Measurements from ENCODE around the gene RIN3. TPM values are rescaled to one million over a fixed set of nuclear protein-coding genes. Genes with fewer than 3 reads are reported as not detected.

Gene RIN3
- total RNA-seq, 6 experiments from 2014 or later = 10.7 to 20.4 (median 18.9) TPM

GRCh38 chr14:92482621-92483319, 30.8 kb upstream of the RIN3 start:
- H3K27ac ChIP-seq = no peak overlapping the region

GRCh38 chr14:92484132-92484823, 29.3 kb upstream of the RIN3 start:
- no peaks in the 10 kb centered on the region for H3K27me3 ChIP-seq
- H3K9me3 ChIP-seq = no peaks in the 10 kb centered on the region
- ATAC-seq = no peak
- DNase-seq = peak in 1 of 3 donors; percentile 39
- intact Hi-C loops (cut with DNase I) = no loop called here
- TF ChIP-seq POLR2A (IDR thresholded peaks at IDR 0.05) (no peak), CTCF (IDR thresholded peaks at IDR 0.05) (no peak)
- no peaks in the 10 kb centered on the region for H3K36me3 ChIP-seq
- peaks cover 0 to 21% (median 5%) of the 10 kb centered on the region in 4 donors for H3K4me1 ChIP-seq
- H3K27ac ChIP-seq = no peak overlapping the region
- no peak overlapping the region for H3K4me3 ChIP-seq
- 93% methylated on average over 4 of the region's 7 CpGs for WGBS (ENCODE audit: insufficient coverage, low coverage, low lambda C conversion rate, missing lambda C conversion rate)

More at GRCh38 chr14:92482621-92483319, 30.8 kb upstream of the RIN3 start:
- WGBS (ENCODE audit: insufficient coverage, low coverage, low lambda C conversion rate, missing lambda C conversion rate) = 96% methylated on average over 9 of the region's 9 CpGs
- H3K27me3 ChIP-seq = no peaks in the 10 kb centered on the region
- TF ChIP-seq CTCF (IDR thresholded peaks at IDR 0.05) = no peak
- no peak for TF ChIP-seq POLR2A (IDR thresholded peaks at IDR 0.05)
- DNase-seq = peak in 1 of 3 donors; percentile 37
- no peak for ATAC-seq
- H3K4me1 ChIP-seq = peaks cover 0 to 21% (median 5%) of the 10 kb centered on the region in 4 donors
- intact Hi-C loops (cut with DNase I) = no loop called here
- H3K4me3 ChIP-seq = no peak overlapping the region
- H3K36me3 ChIP-seq = no peaks in the 10 kb centered on the region
- no peaks in the 10 kb centered on the region for H3K9me3 ChIP-seq

- no peak for DNase-seq
- no peak for TF ChIP-seq CTCF (IDR thresholded peaks at IDR 0.05)
- Histone ChIP-seq H3K36me3 (no peaks in the 10 kb centered on the region), H3K4me3 (no peak overlapping the region), H3K9me3 (no peaks in the 10 kb centered on the region), H3K4me1 (peaks cover 0 to 7% (median under 1%) of the 10 kb centered on the region in 4 donors), H3K27me3 (no peaks in the 10 kb centered on the region), H3K27ac (no peak overlapping the region)
- intact Hi-C loops (cut with DNase I) = no loop called here
- 59% methylated on average over 2 of the region's 4 CpGs for WGBS (ENCODE audit: insufficient coverage, low coverage, low lambda C conversion rate, missing lambda C conversion rate)
- no peak for ATAC-seq
Observed at GRCh38 chr14:92486881-92487280, 26.7 kb upstream of the RIN3 start.

GRCh38 chr14:92487513-92488133, 26.0 kb upstream of the RIN3 start:
- H3K27ac ChIP-seq = no peak overlapping the region

More at GRCh38 chr14:92487513-92488133, 26.0 kb upstream of the RIN3 start:
- no peaks in the 10 kb centered on the region for H3K27me3 ChIP-seq
- 50% methylated on average over 10 of the region's 10 CpGs for WGBS (ENCODE audit: insufficient coverage, low coverage, low lambda C conversion rate, missing lambda C conversion rate)
- DNase-seq (peak in 1 of 3 donors; percentile 44), ATAC-seq (peak; percentile 33 to 56 (median 44))
- TF ChIP-seq POLR2A (IDR thresholded peaks at IDR 0.05) (no peak), CTCF (IDR thresholded peaks at IDR 0.05) (no peak)
- no peaks in the 10 kb centered on the region for H3K36me3 ChIP-seq
- no peaks in the 10 kb centered on the region for H3K9me3 ChIP-seq
- H3K4me1 ChIP-seq = no peaks in the 10 kb centered on the region
- H3K4me3 ChIP-seq = no peak overlapping the region
- intact Hi-C loops (cut with DNase I) = no loop called here
